SK-N-SH (cell line): ENCODE data around the gene GALNT16.

ENCODE experiments used
- CTCF ChIP-seq: fragments of 200-600 bp; sonication (generic); IDR thresholded peaks from 2 replicates; pipeline ENCODE4 v1.6.1; 2017; ENCODE audit warnings: antibody characterized with exemption, mild to moderate bottlenecking, moderate library complexity
- JUND ChIP-seq: IDR thresholded peaks from 2 replicates; pipeline ENCODE4 v1.4.0; 2012
- MAX ChIP-seq: IDR thresholded peaks from 2 replicates; pipeline ENCODE4 v1.4.0; 2012; ENCODE audit warnings: low read depth
- NRF1 ChIP-seq: IDR thresholded peaks from 2 replicates; pipeline ENCODE4 v1.6.1; 2012; ENCODE audit warnings: low read depth, mild to moderate bottlenecking, low read length
- POLR2AphosphoS5 ChIP-seq: IDR thresholded peaks from 2 replicates; pipeline ENCODE4 v1.6.1; 2012; ENCODE audit warnings: low read depth, low read length
- REST ChIP-seq: IDR thresholded peaks from 2 replicates; pipeline ENCODE4 v1.6.1; 2012; ENCODE audit warnings: mild to moderate bottlenecking, low read depth, low read length, moderate library complexity
- RFX5 ChIP-seq: IDR thresholded peaks from 2 replicates; pipeline ENCODE4 v1.6.1; 2012; ENCODE audit warnings: mild to moderate bottlenecking, improper control_type of control experiment, low read length
- RXRA ChIP-seq: IDR thresholded peaks from 2 replicates; pipeline ENCODE4 v1.4.0; 2012; ENCODE audit warnings: low read depth, mild to moderate bottlenecking, borderline replicate concordance
- SIN3A ChIP-seq: IDR thresholded peaks from 2 replicates; pipeline ENCODE4 v1.6.1; 2012; ENCODE audit warnings: low read depth, mild to moderate bottlenecking, low read length, moderate library complexity, borderline replicate concordance
- SMC3 ChIP-seq: IDR thresholded peaks from 2 replicates; pipeline ENCODE4 v1.6.1; 2012; ENCODE audit warnings: low read depth, low read length, improper control_type of control experiment
- TEAD4 ChIP-seq: IDR thresholded peaks from 2 replicates; pipeline ENCODE4 v1.4.0; 2012; ENCODE audit warnings: mild to moderate bottlenecking, borderline replicate concordance; ENCODE audit not compliant: insufficient read depth
- USF2 ChIP-seq: fragments of 150-350 bp; IDR thresholded peaks from 2 replicates; pipeline ENCODE4 v1.6.1; 2017; ENCODE audit warnings: antibody characterized with exemption, low read length, low read depth, borderline replicate concordance
- YY1 ChIP-seq: IDR thresholded peaks from 2 replicates; pipeline ENCODE4 v1.4.0; 2012; ENCODE audit warnings: low read depth, mild to moderate bottlenecking

- TF ChIP-seq CTCF (no peak), SMC3 (no peak), YY1 (no peak), RFX5 (no peak), JUND (no peak), TEAD4 (no peak), POLR2AphosphoS5 (no peak), NRF1 (no peak), SIN3A (no peak), REST (no peak), RXRA (no peak), USF2 (no peak), MAX (no peak)
Observed at GRCh38 chr14:69249603-69250002, 10.4 kb upstream of the GALNT16 start.
